Uterus (tissue), 4 donors: ENCODE results near the gene FAM78A. TPM values are rescaled to one million over a fixed set of nuclear protein-coding genes. Genes with fewer than 3 reads are reported as not detected.

Experiments
- DNase-seq, 2 donors: peaks; one replicate each; pipeline ENCODE4 v3.0.0-alpha.2; 2019 to 2020
- H3K27ac ChIP-seq, 2 donors: fragments of 200-600 bp; sonication (generic); 1 replicate in 1 of 2; 2 replicates in 1 of 2; pipeline ENCODE4 v1.5.1; 2016 to 2018
- H3K27me3 ChIP-seq, 2 donors: fragments of 200-600 bp; sonication (generic); one replicate each; pipeline ENCODE4 v1.5.1; 2018 to 2019; ENCODE audit warnings: control low read depth in 1 of 2
- H3K36me3 ChIP-seq, 2 donors: fragments of 200-600 bp; sonication (generic); one replicate each; pipeline ENCODE4 v1.5.1; 2019; ENCODE audit warnings: control low read depth in 1 of 2
- H3K4me1 ChIP-seq, 2 donors: fragments of 200-600 bp; sonication (generic); one replicate each; pipeline ENCODE4 v1.5.1; 2018 to 2019; ENCODE audit warnings: control low read depth in 1 of 2
- H3K4me3 ChIP-seq, 2 donors: fragments of 200-600 bp; sonication (generic); 1 replicate in 1 of 2; 2 replicates in 1 of 2; pipeline ENCODE4 v1.5.1; 2018 to 2019; ENCODE audit warnings: mild to moderate bottlenecking in 1 of 2
- H3K9me3 ChIP-seq, 2 donors: fragments of 200-600 bp; sonication (generic); one replicate each; pipeline ENCODE4 v1.5.1; 2019; ENCODE audit warnings: control low read depth in 1 of 2
- POLR2A ChIP-seq, 2 donors: fragments of 450-650 bp; IDR thresholded peaks; one replicate each; pipeline ENCODE4 v1.6.1; 2016; ENCODE audit warnings: antibody characterized with exemption in 2 of 2, mild to moderate bottlenecking in 1 of 2, moderate library complexity in 1 of 2
- intact Hi-C: fragments of 100-400 bp; cut with DNase I; formaldehyde crosslinking; loops from one replicate; pipeline ENCODE4 v1.15.1; 2023; ENCODE audit warnings: low total_unique reads
- total RNA-seq, 4 donors: library from RNA; depleted of rRNA in 3 of 4; stranded (reverse); fragments of >200 nt in 3 of 4; gene quantifications; one replicate each; pipeline versions ENCODE4 v1.1.0 to v1.2.4, GENCODE V29; 2014 to 2023
- TF ChIP-seq, protein P1 (sequence below), 4 experiments: fragments of 200-600 bp in 2 of 4; fragments of 450-650 bp in 2 of 4; sonication (generic) in 2 of 4; IDR thresholded peaks; one replicate each; pipeline ENCODE4 v1.5.1; 2016 to 2019; ENCODE audit warnings: antibody characterized with exemption in 4 of 4, mild to moderate bottlenecking in 2 of 4, moderate library complexity in 1 of 4
- donor health status: DM: yes; HTN: yes; CAD: no.

Gene FAM78A
- total RNA-seq, 4 donors from 2014 or later = 0.26 to 15.9 (median 3.6) TPM

DNA sequence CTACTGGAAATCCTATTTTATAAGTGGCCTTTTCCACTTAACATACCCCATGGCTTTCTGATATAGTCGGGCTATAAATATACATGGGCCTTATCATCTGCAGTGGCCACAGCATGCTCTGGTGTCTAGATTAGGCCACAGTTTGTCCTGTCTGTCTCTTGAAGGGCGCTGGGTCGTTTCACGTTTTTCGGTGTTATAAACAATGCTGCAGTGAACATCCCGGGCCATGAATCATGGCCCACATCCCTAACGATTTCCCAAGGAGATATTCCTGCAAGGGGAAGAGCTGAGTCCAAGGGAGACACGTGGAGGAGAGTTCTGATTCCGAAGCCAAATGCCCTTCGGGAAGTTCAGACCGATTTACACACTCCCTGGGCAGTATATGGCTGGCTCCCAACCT is 21.6 kb upstream of the FAM78A start:
- H3K4me1 ChIP-seq = no peaks in the 10 kb centered on the region
- DNase-seq = no peak
- H3K27me3 ChIP-seq = no peaks in the 10 kb centered on the region
- H3K9me3 ChIP-seq = no peaks in the 10 kb centered on the region
- TF ChIP-seq, protein P1, sequence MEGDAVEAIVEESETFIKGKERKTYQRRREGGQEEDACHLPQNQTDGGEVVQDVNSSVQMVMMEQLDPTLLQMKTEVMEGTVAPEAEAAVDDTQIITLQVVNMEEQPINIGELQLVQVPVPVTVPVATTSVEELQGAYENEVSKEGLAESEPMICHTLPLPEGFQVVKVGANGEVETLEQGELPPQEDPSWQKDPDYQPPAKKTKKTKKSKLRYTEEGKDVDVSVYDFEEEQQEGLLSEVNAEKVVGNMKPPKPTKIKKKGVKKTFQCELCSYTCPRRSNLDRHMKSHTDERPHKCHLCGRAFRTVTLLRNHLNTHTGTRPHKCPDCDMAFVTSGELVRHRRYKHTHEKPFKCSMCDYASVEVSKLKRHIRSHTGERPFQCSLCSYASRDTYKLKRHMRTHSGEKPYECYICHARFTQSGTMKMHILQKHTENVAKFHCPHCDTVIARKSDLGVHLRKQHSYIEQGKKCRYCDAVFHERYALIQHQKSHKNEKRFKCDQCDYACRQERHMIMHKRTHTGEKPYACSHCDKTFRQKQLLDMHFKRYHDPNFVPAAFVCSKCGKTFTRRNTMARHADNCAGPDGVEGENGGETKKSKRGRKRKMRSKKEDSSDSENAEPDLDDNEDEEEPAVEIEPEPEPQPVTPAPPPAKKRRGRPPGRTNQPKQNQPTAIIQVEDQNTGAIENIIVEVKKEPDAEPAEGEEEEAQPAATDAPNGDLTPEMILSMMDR (IDR thresholded peaks at IDR 0.05) = no peak
- TF ChIP-seq POLR2A (IDR thresholded peaks at IDR 0.05) = no peak
- intact Hi-C loops = no loop called here
- H3K27ac ChIP-seq = no peak overlapping the region
- no peak overlapping the region for H3K4me3 ChIP-seq
- no peaks in the 10 kb centered on the region for H3K36me3 ChIP-seq

DNA sequence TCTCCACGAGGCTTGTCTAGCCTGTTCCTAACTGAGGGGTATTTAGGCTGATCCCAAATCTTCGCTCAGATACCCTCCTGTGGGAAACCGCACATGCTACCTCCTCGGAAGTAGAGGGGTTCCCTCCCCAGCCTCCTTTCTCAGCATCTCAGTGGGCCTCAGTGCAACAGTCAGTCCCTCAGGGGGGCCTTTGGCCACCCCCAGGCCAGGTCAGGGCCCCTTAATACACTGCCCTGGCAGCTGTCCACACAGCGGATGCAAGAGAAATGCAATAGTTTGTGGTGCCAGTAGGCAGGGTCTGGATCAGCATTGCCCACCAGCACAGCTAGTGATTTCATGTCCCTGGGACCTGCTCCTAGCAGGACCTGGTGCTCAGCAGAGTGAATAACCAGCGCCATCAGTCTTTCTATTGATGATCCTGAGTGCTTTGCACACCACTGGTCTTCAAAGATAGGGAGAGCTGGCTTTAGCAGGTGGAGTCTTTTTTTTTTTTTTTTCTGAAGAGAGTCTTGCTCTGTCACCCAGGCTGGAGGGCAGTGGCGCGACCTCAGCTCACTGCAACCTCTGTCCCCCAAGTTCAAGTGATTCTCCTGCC is 20.7 kb upstream of the FAM78A start:
- Histone ChIP-seq H3K27ac (no peak overlapping the region), H3K4me1 (no peaks in the 10 kb centered on the region), H3K4me3 (no peak overlapping the region), H3K27me3 (no peaks in the 10 kb centered on the region), H3K36me3 (no peaks in the 10 kb centered on the region), H3K9me3 (no peaks in the 10 kb centered on the region)
- no peak for DNase-seq
- no peak for TF ChIP-seq POLR2A (IDR thresholded peaks at IDR 0.05)
- TF ChIP-seq, protein P1 (IDR thresholded peaks at IDR 0.05) = no peak
- intact Hi-C loops = no loop called here

DNA sequence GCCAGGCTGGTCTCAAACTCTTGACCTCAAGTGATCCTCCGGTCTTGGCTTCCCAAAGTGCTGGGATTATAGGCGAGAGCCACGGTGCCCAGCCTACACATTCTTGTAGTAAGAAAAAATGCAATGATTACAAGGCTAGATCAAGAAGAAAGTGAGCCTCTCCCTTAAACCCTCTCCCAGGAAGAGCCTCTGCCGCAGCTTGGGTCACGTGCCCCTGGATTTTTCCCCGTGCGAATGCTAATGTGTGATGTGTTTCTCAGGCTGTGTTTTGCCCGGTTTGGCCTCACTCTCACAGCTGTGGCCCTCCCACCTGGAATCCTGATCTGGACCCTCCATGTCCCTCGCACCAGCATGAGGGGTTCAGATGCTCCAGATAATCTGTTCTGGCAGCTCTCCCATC is 20.1 kb upstream of the FAM78A start:
- intact Hi-C loops = no loop called here
- no peak for DNase-seq
- no peaks in the 10 kb centered on the region for H3K36me3 ChIP-seq
- H3K4me1 ChIP-seq = no peaks in the 10 kb centered on the region
- H3K9me3 ChIP-seq = no peaks in the 10 kb centered on the region
- H3K27me3 ChIP-seq = no peaks in the 10 kb centered on the region
- TF ChIP-seq, protein P1 (IDR thresholded peaks at IDR 0.05) = no peak
- TF ChIP-seq POLR2A (IDR thresholded peaks at IDR 0.05) = no peak
- no peak overlapping the region for H3K4me3 ChIP-seq
- H3K27ac ChIP-seq = no peak overlapping the region

DNA sequence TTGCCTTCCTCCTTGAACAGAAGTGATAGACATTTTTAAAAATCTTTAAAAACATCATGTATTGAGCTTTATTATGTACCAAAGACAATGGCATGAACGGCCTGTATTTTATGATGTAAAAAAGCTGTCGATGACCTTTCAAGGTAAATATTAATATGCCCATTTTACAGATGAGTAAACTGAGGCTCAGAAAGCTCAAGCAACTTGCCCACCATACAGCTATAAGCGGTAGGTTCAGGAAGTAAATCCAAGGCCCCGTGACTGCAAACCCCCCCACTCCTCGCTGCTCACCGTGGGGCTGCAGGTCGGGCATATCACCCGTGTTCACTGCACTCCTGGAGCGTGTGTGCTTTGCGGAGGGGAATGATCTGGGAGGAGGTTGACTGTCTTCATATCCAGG is 16.6 kb upstream of the FAM78A start:
- Histone ChIP-seq H3K9me3 (no peaks in the 10 kb centered on the region), H3K4me3 (no peak overlapping the region), H3K36me3 (no peaks in the 10 kb centered on the region), H3K27me3 (no peaks in the 10 kb centered on the region), H3K4me1 (no peaks in the 10 kb centered on the region), H3K27ac (no peak overlapping the region)
- intact Hi-C loops = no loop called here
- TF ChIP-seq, protein P1 (IDR thresholded peaks at IDR 0.05) = no peak
- TF ChIP-seq POLR2A (IDR thresholded peaks at IDR 0.05) = no peak
- DNase-seq = no peak

DNA sequence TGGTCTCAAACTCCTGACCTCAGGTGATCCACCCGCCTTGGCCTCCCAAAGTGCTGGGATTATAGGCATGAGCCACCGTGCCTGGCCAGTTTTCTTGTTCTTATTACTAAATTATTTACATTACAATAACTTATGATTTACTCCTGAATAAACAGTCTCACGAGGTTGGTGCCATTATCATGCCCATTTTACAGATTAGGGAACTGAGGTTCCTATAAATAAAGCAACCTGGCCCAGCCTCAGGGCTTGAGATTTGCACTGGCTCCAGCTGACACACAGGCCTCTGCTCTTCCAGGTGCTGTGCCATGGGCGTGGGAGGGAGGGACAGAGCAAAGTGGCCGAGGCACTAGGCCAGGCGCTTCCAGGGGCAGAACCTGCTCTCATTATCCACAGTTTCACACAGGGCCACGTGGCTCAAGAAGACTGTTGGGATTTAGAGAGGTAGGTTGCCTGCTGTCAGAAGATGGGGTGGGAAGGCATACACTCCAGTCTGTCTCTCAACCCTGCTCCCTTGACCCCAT is 15.5 kb upstream of the FAM78A start:
- H3K4me1 ChIP-seq = no peaks in the 10 kb centered on the region
- no peak overlapping the region for H3K4me3 ChIP-seq
- no peaks in the 10 kb centered on the region for H3K9me3 ChIP-seq
- no peaks in the 10 kb centered on the region for H3K27me3 ChIP-seq
- TF ChIP-seq POLR2A (IDR thresholded peaks at IDR 0.05) = no peak
- TF ChIP-seq, protein P1 (IDR thresholded peaks at IDR 0.05) = no peak
- no peak for DNase-seq
- no peaks in the 10 kb centered on the region for H3K36me3 ChIP-seq
- H3K27ac ChIP-seq = no peak overlapping the region
- intact Hi-C loops = no loop called here
